HepG2 (cell line): ENCODE results near the gene MLST8. TPM values are rescaled to one million over a fixed set of nuclear protein-coding genes. Genes with fewer than 3 reads are reported as not detected.

Experiments used
- BCL6 ChIP-seq: IDR thresholded peaks from 2 replicates; pipeline ENCODE4 v1.6.1; 2016; ENCODE audit warnings: missing genetic modification reagents, missing compliant biosample characterization
- DMAP1 ChIP-seq: IDR thresholded peaks from 2 replicates; pipeline ENCODE4 v1.6.1; 2016
- ELF3 ChIP-seq: IDR thresholded peaks from 2 replicates; pipeline ENCODE4 v1.6.1; 2016; ENCODE audit warnings: missing genetic modification reagents, missing compliant biosample characterization
- HDAC1 ChIP-seq: sonication (generic); formaldehyde crosslinking; IDR thresholded peaks from 2 replicates; pipeline ENCODE4 v1.5.1; 2020; ENCODE audit warnings: mild to moderate bottlenecking, missing genetic modification reagents
- RAD21 ChIP-seq: fragments of 450-650 bp; formaldehyde crosslinking; IDR thresholded peaks from 2 replicates; pipeline ENCODE4 v1.5.0; 2020; ENCODE audit warnings: mild to moderate bottlenecking
- RBM39 ChIP-seq: fragments of 200-400 bp; formaldehyde crosslinking; IDR thresholded peaks from one replicate; pipeline ENCODE4 v1.6.1; 2018; ENCODE audit warnings: antibody characterized with exemption, mild to moderate bottlenecking, low read depth, low read length; ENCODE audit not compliant: poor library complexity, severe bottlenecking
- YEATS2 ChIP-seq: sonication (generic); formaldehyde crosslinking; IDR thresholded peaks from 2 replicates; pipeline ENCODE4 v1.4.0; 2020; ENCODE audit warnings: missing genetic modification reagents, borderline replicate concordance
- ZMYM2 ChIP-seq: sonication (generic); formaldehyde crosslinking; IDR thresholded peaks from 2 replicates; pipeline ENCODE4 v1.8.0; 2022; ENCODE audit warnings: mild to moderate bottlenecking, missing genetic modification reagents
- ZNF224 ChIP-seq: sonication (generic); formaldehyde crosslinking; IDR thresholded peaks from 2 replicates; pipeline ENCODE4 v1.5.0; 2020; ENCODE audit warnings: mild to moderate bottlenecking, missing genetic modification reagents
- ZNF451 ChIP-seq: sonication (generic); formaldehyde crosslinking; IDR thresholded peaks from 2 replicates; pipeline ENCODE4 v1.5.0; 2020; ENCODE audit warnings: mild to moderate bottlenecking, missing genetic modification reagents
- ZNF530 ChIP-seq: sonication (generic); formaldehyde crosslinking; IDR thresholded peaks from 2 replicates; pipeline ENCODE4 v1.5.0; 2020; ENCODE audit warnings: low read depth, mild to moderate bottlenecking, missing genetic modification reagents
- ZNF563 ChIP-seq: sonication (generic); formaldehyde crosslinking; IDR thresholded peaks from 2 replicates; pipeline ENCODE4 v1.8.0; 2022; ENCODE audit warnings: mild to moderate bottlenecking, moderate library complexity, missing genetic modification reagents
- ZNF777 ChIP-seq: sonication (generic); formaldehyde crosslinking; IDR thresholded peaks from 2 replicates; pipeline ENCODE4 v1.4.0; 2020; ENCODE audit warnings: missing genetic modification reagents
- polyA plus RNA-seq, 8 experiments: library from polyadenylated mRNA; depleted of rRNA in 3 of 8; stranded (reverse) in 7 of 8; unstranded in 1 of 8; fragments of >200 nt; fragmentation: Illumina TruSeq in 4 of 8; extraction: Trizol in 4 of 8; gene quantifications; 2 replicates each; pipeline versions ENCODE4 v1.2.1 to v1.2.3, GENCODE V29; 2011 to 2016; ENCODE audit warnings: low read depth in 4 of 8, missing spikeins in 1 of 8, mixed read lengths in 1 of 8; ENCODE audit not compliant: insufficient read depth in 1 of 8
- total RNA-seq, 5 experiments: library from RNA; depleted of rRNA; stranded (reverse); fragments of >200 nt; fragmentation: Illumina TruSeq; extraction: Trizol; gene quantifications; 2 replicates each; pipeline ENCODE4 v1.2.3, GENCODE V29; 2016; ENCODE audit warnings: low read depth in 1 of 5
- TF ChIP-seq, protein P1 (sequence below): sonication (generic); formaldehyde crosslinking; conservative IDR thresholded peaks from 2 replicates; pipeline ENCODE4 v1.5.0; 2020; ENCODE audit warnings: missing genetic modification reagents
- TF ChIP-seq, protein P2 (sequence below): sonication (generic); formaldehyde crosslinking; IDR thresholded peaks from 2 replicates; pipeline ENCODE4 v1.5.0; 2020; ENCODE audit warnings: mild to moderate bottlenecking, missing genetic modification reagents, borderline replicate concordance
- TF ChIP-seq, protein P3 (sequence below): sonication (generic); formaldehyde crosslinking; IDR thresholded peaks from 2 replicates; pipeline ENCODE4 v1.5.0; 2020; ENCODE audit warnings: mild to moderate bottlenecking, missing genetic modification reagents
- TF ChIP-seq, protein P4 (sequence below): sonication (generic); formaldehyde crosslinking; IDR thresholded peaks from 2 replicates; pipeline ENCODE4 v1.4.0; 2020; ENCODE audit warnings: missing genetic modification reagents, borderline replicate concordance
- TF ChIP-seq, protein P5 (sequence below): sonication (generic); formaldehyde crosslinking; IDR thresholded peaks from 2 replicates; pipeline ENCODE4 v1.9.0; 2021; ENCODE audit warnings: missing genetic modification reagents, borderline replicate concordance

Gene MLST8
- total and polyA plus RNA-seq, 2 of the 13 experiments (the other 11 are each of a cell fraction or from before 2014, with no cell fraction given): 30.8 to 72.7 TPM

DNA sequence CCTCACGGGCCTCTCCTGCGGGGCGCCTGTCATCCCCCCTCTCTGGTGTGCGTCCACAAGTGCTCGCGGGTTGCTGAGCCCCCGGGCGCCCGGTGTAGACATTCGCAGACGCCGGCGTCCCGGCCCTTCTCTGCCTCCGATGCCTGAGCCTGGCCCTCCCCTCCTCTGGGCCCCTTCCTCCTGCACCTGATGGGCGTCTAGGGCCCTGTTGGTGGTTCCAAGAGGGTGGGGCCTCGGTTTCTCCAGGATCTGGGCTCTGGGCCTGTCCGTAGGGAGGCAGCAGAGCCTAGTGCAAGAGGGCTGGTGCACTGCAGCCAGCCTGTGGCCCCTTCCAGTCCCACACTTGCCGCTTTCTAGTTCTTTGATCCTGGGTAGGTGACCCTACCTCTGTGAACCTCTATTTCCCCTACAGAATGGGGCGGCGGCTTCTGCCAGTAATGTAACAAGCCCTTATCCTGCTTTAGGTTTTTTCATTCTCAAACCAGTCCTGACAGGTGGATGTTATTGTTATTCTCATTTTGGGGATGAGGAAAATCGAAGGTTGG, 18.8 kb downstream of the MLST8 start (continued):
- TF ChIP-seq ZNF530 (CRISPR knock-in tag) (no peak), RBM39 (peak; percentile 39), ELF3 (CRISPR knock-in tag) (no peak), ZNF451 (CRISPR knock-in tag) (0 out of 2 replicates have a peak, but pooled peaks have one; percentile 2), HDAC1 (CRISPR knock-in tag) (no peak), ZNF777 (CRISPR knock-in tag) (peak; percentile 68; the same call in 1 of the 2 replicates), ZMYM2 (CRISPR knock-in tag) (0 out of 2 replicates have a peak, but pooled peaks have one; percentile 14), BCL6 (CRISPR knock-in tag) (0 out of 2 replicates have a peak, but pooled peaks have one; percentile 10), ZNF563 (CRISPR knock-in tag) (peak; percentile 1; the same call in 1 of the 2 replicates), DMAP1 (CRISPR knock-in tag) (0 out of 2 replicates have a peak, but pooled peaks have one; percentile 5), YEATS2 (CRISPR knock-in tag) (0 out of 2 replicates have a peak, but pooled peaks have one; percentile 7), ZNF224 (0 out of 2 replicates have a peak, but pooled peaks have one; percentile 8), RAD21 (CRISPR knock-in tag) (peak; percentile 19; the same call in 1 of the 2 replicates)
- TF ChIP-seq, protein P1, sequence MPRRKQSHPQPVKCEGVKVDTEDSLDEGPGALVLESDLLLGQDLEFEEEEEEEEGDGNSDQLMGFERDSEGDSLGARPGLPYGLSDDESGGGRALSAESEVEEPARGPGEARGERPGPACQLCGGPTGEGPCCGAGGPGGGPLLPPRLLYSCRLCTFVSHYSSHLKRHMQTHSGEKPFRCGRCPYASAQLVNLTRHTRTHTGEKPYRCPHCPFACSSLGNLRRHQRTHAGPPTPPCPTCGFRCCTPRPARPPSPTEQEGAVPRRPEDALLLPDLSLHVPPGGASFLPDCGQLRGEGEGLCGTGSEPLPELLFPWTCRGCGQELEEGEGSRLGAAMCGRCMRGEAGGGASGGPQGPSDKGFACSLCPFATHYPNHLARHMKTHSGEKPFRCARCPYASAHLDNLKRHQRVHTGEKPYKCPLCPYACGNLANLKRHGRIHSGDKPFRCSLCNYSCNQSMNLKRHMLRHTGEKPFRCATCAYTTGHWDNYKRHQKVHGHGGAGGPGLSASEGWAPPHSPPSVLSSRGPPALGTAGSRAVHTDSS (CRISPR knock-in tag): 0 out of 2 replicates have a peak, but pooled peaks have one; percentile 10
- TF ChIP-seq, protein P2, sequence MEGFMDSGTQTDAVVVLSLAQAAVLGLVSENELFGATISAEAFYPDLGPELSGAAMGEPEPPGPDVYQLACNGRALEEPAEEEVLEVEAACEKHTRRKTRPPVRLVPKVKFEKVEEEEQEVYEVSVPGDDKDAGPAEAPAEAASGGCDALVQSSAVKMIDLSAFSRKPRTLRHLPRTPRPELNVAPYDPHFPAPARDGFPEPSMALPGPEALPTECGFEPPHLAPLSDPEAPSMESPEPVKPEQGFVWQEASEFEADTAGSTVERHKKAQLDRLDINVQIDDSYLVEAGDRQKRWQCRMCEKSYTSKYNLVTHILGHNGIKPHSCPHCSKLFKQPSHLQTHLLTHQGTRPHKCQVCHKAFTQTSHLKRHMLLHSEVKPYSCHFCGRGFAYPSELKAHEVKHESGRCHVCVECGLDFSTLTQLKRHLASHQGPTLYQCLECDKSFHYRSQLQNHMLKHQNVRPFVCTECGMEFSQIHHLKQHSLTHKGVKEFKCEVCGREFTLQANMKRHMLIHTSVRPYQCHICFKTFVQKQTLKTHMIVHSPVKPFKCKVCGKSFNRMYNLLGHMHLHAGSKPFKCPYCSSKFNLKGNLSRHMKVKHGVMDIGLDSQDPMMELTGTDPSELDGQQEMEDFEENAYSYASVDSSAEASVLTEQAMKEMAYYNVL: no peak
- TF ChIP-seq, protein P3, sequence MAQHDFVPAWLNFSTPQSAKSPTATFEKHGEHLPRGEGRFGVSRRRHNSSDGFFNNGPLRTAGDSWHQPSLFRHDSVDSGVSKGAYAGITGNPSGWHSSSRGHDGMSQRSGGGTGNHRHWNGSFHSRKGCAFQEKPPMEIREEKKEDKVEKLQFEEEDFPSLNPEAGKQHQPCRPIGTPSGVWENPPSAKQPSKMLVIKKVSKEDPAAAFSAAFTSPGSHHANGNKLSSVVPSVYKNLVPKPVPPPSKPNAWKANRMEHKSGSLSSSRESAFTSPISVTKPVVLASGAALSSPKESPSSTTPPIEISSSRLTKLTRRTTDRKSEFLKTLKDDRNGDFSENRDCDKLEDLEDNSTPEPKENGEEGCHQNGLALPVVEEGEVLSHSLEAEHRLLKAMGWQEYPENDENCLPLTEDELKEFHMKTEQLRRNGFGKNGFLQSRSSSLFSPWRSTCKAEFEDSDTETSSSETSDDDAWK (CRISPR knock-in tag): no peak
- TF ChIP-seq, protein P4, sequence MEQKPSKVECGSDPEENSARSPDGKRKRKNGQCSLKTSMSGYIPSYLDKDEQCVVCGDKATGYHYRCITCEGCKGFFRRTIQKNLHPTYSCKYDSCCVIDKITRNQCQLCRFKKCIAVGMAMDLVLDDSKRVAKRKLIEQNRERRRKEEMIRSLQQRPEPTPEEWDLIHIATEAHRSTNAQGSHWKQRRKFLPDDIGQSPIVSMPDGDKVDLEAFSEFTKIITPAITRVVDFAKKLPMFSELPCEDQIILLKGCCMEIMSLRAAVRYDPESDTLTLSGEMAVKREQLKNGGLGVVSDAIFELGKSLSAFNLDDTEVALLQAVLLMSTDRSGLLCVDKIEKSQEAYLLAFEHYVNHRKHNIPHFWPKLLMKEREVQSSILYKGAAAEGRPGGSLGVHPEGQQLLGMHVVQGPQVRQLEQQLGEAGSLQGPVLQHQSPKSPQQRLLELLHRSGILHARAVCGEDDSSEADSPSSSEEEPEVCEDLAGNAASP (CRISPR knock-in tag): 0 out of 2 replicates have a peak, but pooled peaks have one; percentile 15
- TF ChIP-seq, protein P5, sequence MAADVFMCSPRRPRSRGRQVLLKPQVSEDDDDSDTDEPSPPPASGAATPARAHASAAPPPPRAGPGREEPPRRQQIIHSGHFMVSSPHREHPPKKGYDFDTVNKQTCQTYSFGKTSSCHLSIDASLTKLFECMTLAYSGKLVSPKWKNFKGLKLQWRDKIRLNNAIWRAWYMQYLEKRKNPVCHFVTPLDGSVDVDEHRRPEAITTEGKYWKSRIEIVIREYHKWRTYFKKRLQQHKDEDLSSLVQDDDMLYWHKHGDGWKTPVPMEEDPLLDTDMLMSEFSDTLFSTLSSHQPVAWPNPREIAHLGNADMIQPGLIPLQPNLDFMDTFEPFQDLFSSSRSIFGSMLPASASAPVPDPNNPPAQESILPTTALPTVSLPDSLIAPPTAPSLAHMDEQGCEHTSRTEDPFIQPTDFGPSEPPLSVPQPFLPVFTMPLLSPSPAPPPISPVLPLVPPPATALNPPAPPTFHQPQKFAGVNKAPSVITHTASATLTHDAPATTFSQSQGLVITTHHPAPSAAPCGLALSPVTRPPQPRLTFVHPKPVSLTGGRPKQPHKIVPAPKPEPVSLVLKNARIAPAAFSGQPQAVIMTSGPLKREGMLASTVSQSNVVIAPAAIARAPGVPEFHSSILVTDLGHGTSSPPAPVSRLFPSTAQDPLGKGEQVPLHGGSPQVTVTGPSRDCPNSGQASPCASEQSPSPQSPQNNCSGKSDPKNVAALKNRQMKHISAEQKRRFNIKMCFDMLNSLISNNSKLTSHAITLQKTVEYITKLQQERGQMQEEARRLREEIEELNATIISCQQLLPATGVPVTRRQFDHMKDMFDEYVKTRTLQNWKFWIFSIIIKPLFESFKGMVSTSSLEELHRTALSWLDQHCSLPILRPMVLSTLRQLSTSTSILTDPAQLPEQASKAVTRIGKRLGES: 0 out of 2 replicates have a peak, but pooled peaks have one; percentile 7
